HG02763 (cell line): ENCODE results near the gene LCT.
"Not testable (repeated sequence)": the region's sequence is repeated elsewhere in the genome, so short reads cannot be mapped to it uniquely, and the experiment has no call there.

Experiments used
- ATAC-seq: cut with Tn5 transposase; IDR thresholded peaks from one replicate; pipeline ENCODE4 v1.9.1; 2021; ENCODE audit warnings: mild to moderate bottlenecking, moderate library complexity; ENCODE audit not compliant: unreplicated experiment

The LCT gene

GRCh38 chr2:135832891-135833290, 4.1 kb downstream of the LCT start:
- ATAC-seq, result no peak

GRCh38 chr2:135831180-135831812, 5.7 kb downstream of the LCT start:
- no peak for ATAC-seq

DNA sequence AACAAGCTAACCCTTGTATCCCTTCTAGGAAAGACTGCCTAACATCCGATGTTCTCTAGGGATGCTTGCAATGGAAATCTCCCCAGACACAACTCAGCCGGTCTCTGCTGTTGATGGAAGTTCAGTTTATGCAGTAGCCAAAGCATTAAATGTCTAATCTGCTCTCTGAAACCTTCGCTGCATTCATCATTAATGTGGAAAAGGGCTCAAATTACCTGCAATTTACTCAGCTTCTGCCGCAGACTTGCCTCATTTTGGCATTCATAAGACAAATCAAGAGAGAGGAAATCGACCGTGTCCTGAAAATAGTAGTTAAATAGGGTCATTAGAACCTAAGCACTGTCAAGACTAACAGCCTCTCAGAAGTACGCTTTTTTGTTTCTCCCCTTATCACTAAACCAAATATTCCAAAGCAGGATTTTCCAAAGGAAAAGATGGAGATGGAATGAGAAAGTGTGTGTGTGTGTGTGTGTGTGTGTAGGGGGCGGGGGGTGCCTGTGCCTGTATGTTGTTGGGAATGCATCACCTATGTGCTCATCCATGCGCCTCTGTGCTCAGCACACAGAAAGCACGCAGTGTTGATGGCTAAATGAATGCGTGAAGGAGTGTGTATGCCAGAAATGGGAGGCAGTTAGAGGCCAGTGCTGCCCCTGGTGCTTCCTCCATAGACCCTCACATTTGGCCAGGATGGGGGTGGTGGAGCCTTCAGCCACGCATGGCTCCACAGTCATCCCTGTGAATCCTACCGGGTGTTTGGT, 7.4 kb downstream of the LCT start:
- ATAC-seq, result no peak

DNA sequence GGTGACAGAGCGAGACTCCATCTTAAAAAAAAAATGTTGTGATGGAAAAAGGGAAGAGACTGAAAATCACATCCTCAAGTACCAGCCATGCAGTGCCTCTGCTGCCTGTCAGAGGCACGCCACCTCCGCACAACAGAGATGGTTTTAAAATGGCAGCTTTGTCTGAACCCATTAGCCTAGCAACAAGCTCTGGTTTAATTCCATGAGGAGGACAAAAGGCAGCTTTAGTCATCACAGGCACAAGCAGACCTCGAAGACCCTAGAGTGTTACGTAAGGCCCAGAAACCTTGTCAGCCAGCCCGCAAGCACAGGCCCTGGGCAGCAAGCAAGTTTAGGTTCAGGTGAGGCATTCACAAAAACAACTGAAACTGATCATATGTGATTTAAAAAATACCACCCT, 10.4 kb downstream of the LCT start:
- no peak for ATAC-seq

GRCh38 chr2:135825550-135826176, 11.3 kb downstream of the LCT start:
- no peak for ATAC-seq

DNA sequence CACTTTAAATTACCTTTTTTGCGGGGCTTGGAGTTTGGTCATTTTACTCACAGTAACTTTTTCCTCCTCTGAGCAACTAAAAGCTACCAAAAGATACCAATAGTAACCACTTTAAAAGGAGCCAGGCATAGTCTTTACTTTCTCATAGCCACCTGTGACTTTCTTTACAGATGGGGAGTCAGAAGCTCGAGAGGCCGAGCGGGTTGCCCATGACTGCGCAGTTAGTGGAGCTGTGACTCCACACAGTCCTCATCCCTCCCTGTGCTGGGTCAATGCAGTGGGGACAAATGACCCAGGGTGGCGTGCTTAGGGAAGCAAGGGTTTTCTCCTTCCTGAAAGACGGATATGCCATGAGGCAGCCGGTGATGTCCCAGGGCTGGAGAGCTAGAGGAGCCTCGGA, 11.9 kb downstream of the LCT start:
- no peak for ATAC-seq

DNA sequence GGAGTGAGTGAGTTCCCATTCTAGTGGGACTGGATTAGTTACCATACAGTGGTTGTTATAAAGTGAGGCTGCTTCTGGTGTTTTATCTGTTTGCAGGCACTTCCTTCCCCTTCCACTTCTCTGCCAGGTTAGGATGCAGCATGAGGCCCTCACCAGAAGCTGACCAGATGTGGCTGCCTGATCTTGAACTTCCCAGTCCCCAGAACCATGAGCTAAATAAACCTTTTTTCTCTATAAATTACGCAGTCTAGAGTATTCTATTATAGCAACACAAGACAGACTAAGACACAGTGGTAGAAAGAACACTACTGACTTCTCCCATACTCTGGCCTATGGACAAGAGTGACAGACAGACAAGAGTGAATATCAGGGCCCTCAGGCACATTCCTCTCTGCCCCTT, 14.1 kb downstream of the LCT start:
- no peak for ATAC-seq

DNA sequence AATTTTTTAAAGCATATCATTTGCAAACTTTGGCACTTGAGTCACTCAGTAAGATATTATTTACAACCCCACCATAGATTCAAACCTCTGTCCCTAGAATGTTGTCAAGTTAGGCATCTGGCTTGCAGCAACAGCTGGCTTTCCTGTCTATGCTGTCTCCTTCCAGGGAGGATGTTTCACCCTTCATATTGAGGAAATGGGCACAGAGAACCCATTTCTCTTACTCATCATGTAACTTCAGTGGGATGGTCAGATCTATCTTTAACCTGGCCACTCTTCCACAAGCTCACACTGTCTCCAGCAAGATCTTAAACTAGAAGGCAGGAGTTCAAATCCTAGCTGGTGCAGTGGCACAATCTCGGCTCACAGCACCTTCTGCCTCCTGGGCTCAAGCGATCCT, 15.8 kb downstream of the LCT start:
- no peak for ATAC-seq

DNA sequence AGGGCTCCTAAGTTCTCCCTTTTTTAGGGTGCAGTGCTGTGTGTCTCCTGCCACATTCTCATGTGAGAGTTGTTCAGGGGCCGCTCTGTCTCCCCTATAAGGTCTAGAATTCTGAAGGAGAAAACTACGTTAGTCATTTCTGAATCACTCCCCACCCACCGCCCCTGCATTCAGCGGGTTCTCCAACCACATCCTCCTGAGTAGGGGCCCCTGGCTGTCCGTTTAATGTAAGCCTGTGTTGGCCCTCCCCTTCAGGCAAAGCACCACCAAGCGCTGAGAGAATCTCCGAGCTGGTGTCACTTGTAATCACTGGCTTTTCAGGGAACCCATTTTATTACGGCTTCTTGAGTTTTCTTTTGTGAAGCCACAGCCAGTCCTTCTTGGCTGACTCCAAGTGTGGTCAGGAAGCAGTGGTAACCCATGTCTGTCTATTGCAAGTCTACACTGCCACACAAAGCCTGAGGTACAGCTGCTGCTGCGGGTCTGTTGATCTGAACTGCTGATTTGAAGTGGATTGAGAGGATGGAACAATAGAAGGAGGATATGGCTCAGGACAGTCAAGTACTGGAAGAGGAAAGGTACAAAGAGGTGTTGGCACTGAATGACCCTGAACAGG, 16.9 kb downstream of the LCT start:
- peak; percentile 68 for ATAC-seq

- ATAC-seq, result no peak
These were observed 17.9 kb downstream of the LCT start for GRCh38 chr2:135818937-135819610.

DNA sequence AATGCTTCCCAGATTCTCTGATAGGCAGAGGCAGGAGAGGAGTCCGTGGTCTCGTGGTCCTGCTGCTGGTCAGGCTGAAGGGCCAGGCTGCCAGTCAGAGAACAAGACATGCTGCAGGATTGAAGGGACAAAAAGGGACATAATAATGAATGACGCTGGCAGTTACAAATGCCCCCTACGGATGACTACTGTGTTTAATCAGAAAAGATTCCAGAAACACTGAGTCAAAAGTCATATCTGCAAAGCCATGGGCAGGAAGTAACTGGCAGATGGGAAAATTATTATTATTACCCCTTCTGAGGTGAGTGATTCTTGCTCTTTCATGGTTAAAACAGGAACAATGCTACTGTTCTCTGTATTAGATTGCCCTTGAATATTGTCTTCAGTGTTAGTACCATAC, 19.0 kb downstream of the LCT start:
- ATAC-seq, result no peak

DNA sequence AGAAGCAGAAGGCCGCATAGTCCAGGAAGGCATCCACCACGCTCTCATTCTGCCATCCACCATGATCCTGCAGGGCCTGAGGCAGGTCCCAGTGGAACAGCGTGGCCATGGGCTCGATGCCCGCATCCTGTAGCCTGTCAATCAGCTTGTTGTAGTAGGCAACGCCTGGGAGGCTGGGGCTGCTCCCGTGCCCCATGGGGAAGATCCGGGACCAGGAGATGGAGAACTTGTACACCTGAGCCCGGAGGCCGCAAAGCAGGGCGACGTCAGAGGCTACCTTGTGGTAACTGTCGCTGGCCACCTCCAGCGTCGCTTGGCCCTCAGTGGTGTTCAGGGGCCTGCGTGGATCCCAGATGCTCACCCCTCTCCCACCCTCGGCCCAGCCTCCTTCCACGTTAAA, 19.5 kb downstream of the LCT start:
- no peak for ATAC-seq

- ATAC-seq, result no peak
These were observed 21.7 kb downstream of the LCT start for GRCh38 chr2:135815269-135815668.

DNA sequence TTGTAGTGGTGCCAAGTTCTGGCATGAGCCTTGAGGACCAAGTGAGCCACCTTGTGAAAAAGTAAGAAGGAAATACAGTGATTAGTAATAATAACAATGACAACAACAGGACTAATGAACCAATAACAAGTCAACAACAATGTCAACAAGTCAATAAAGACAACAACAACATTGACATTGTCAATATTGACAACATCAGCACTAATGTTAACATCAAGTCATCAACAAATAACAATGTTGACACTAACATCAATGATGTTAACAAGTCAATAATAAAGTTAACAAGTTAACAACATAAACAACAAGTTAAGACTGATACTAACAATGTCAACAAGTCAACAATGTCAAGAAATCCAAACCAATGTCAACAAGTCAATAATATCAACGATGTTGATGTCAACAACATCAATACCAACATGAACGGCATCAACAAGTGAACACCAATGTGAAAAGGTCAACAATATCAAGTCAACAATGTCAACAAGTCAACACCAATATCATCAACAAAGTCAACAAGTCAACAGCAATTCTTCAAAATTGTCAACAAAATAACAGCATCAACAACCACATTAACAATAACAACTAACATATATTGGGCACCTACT, 24.0 kb downstream of the LCT start:
- ATAC-seq, result no peak

DNA sequence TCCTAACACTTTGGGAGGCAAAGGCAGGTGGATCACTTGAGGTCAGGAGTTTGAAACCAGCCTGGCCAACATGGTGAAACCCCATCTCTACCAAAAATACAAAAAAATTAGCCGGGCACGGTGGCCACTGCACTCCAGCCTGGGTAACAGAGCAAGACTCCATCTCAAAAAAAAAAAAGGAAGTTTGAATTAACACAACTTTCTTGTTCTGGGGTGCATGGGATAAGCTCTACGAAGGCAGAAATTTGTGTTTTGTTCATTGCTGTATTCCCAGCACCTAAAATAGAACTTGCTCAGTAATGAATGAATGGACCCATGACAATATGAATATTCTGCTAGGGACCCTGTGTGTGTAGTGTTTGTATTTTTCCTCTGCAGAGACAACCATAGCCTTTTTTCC, 29.1 kb downstream of the LCT start:
- ATAC-seq, result not testable (repeated sequence)

DNA sequence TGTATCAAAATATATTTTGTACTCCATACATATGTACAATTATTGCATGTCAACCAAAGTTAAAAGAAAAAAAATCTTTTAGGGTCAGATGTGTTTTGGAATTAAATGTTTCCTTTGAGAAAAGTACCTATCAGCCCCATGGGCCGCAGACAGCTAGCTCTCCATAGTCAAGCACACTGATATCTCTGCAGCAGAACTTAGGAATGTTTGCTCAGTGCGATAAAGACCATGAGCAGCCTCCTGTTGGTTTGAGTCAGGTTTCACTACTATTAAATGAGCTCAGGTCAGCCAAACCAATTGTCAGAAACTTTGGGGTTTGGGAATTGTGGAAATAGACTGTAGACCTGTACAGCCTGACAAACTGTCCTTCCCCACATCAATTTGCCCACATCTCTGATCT, 33.7 kb downstream of the LCT start:
- ATAC-seq, result no peak

DNA sequence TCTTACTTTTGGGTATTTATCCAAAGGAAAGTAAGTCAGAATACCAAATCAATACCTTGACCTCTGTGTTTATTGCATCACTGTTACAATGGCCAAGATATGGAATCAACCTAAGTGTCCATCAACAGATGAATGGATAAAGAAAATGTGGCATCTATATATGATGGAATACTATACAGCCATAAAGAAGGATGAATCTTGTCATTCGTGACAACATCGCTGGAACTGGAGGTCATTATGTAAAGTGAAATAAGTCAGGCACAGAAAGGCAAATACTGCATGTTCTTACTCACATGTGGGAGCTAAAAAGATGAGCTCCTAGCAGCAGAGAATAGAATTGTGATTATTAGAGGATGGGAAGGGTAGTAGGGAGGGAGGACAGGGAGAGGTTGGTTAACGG, 34.6 kb downstream of the LCT start:
- no peak for ATAC-seq

- no peak for ATAC-seq
These were observed 36.2 kb downstream of the LCT start for GRCh38 chr2:135800513-135801460.

DNA sequence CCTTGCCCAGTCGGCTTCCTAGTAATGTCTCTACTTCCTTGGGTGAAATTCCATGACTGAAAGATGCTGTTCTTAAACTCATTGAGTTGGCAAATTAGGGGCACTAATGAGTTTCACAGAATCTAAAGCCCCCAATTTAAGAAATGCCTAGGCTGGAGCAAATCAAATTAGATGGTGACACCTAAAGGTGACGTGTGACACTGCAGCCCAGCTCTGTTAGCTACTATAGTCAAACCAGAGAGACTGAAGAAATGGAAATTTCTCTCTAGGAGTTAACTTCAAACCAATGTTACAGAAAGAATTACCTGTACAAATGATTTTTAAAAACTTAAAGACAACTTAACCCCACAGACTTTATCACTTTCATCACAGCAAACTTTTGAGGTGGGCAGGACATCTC, 37.2 kb downstream of the LCT start:
- ATAC-seq, result no peak

GRCh38 chr2:135798762-135799161, 38.2 kb downstream of the LCT start:
- no peak for ATAC-seq
